Liver (tissue), 9 donors: Measurements from ENCODE around the gene NPIPA3. TPM values are rescaled to one million over a fixed set of nuclear protein-coding genes. Genes with fewer than 3 reads are reported as not detected.

ENCODE experiments used
- DNase-seq: peaks from one replicate; pipeline ENCODE4 v3.0.0-alpha.2; 2017; ENCODE audit warnings: low spot score
- H3K27ac ChIP-seq, 2 donors: one replicate each; pipeline ENCODE4 v1.7.0; 2013; ENCODE audit warnings: inconsistent platforms in 2 of 2, low read length in 2 of 2, control low read depth in 1 of 2, low read depth in 1 of 2, mild to moderate bottlenecking in 1 of 2
- H3K27me3 ChIP-seq, 4 donors: one replicate each; pipeline versions ENCODE4 v1.6.1 to v1.7.0; 2013; ENCODE audit warnings: low read length in 3 of 4, inconsistent platforms in 1 of 4, mild to moderate bottlenecking in 1 of 4, moderate library complexity in 1 of 4; ENCODE audit not compliant: control insufficient read depth in 4 of 4, insufficient read depth in 4 of 4
- H3K36me3 ChIP-seq, 4 donors: one replicate each; pipeline versions ENCODE4 v1.6.1 to v1.7.0; 2013; ENCODE audit warnings: low read length in 3 of 4, mild to moderate bottlenecking in 3 of 4, low read depth in 1 of 4, moderate library complexity in 1 of 4; ENCODE audit not compliant: control insufficient read depth in 4 of 4, insufficient read depth in 3 of 4
- H3K4me1 ChIP-seq, 4 donors: one replicate each; pipeline versions ENCODE4 v1.6.1 to v1.7.0; 2013; ENCODE audit warnings: low read length in 3 of 4, mild to moderate bottlenecking in 3 of 4, moderate library complexity in 1 of 4; ENCODE audit not compliant: control insufficient read depth in 4 of 4, insufficient read depth in 4 of 4
- H3K4me3 ChIP-seq, 3 donors: one replicate each; pipeline versions ENCODE4 v1.6.1 to v1.7.0; 2013; ENCODE audit warnings: low read length in 3 of 3, control low read depth in 1 of 3, low read depth in 1 of 3, mild to moderate bottlenecking in 1 of 3
- H3K9ac ChIP-seq, 2 donors: one replicate each; pipeline ENCODE4 v1.7.0; 2013; ENCODE audit warnings: low read length in 2 of 2, mild to moderate bottlenecking in 2 of 2, moderate library complexity in 2 of 2, control low read depth in 1 of 2, low read depth in 1 of 2
- H3K9me3 ChIP-seq, 4 donors: one replicate each; pipeline versions ENCODE4 v1.6.1 to v1.7.0; 2013; ENCODE audit warnings: low read length in 3 of 4; ENCODE audit not compliant: control insufficient read depth in 4 of 4
- ATF3 ChIP-seq: IDR thresholded peaks from 2 replicates; pipeline ENCODE4 v1.6.1; 2016; ENCODE audit warnings: antibody characterized with exemption
- CTCF ChIP-seq: fragments of 150-350 bp; IDR thresholded peaks from 2 replicates; pipeline ENCODE4 v1.5.1; 2017; ENCODE audit warnings: improper control_type of control experiment, low read depth, low read length; ENCODE audit not compliant: missing input control
- EGR1 ChIP-seq, 2 donors: IDR thresholded peaks; 2 replicates each; pipeline ENCODE4 v1.6.1; 2016 to 2018; ENCODE audit warnings: antibody characterized with exemption in 2 of 2, low read depth in 2 of 2
- FOXA1 ChIP-seq: IDR thresholded peaks from 2 replicates; pipeline ENCODE4 v1.6.1; 2016; ENCODE audit warnings: antibody characterized with exemption
- FOXA2 ChIP-seq: IDR thresholded peaks from 2 replicates; pipeline ENCODE4 v1.6.1; 2016; ENCODE audit warnings: antibody characterized with exemption
- HNF4A ChIP-seq, 2 donors: conservative IDR thresholded peaks; 2 replicates each; pipeline ENCODE4 v1.6.1; 2016; ENCODE audit warnings: antibody characterized with exemption in 2 of 2, mild to moderate bottlenecking in 2 of 2
- HNF4G ChIP-seq: IDR thresholded peaks from 2 replicates; pipeline ENCODE4 v1.6.1; 2016; ENCODE audit warnings: antibody characterized with exemption
- MAX ChIP-seq: IDR thresholded peaks from 2 replicates; pipeline ENCODE4 v1.6.1; 2016; ENCODE audit warnings: antibody characterized with exemption
- NR2F2 ChIP-seq: IDR thresholded peaks from 2 replicates; pipeline ENCODE4 v1.6.1; 2016; ENCODE audit warnings: antibody characterized with exemption
- RAD21 ChIP-seq, 2 donors: IDR thresholded peaks; 2 replicates each; pipeline ENCODE4 v1.6.1; 2016; ENCODE audit warnings: antibody characterized with exemption in 2 of 2, mild to moderate bottlenecking in 2 of 2
- REST ChIP-seq: IDR thresholded peaks from 2 replicates; pipeline ENCODE4 v1.6.1; 2016; ENCODE audit warnings: antibody characterized with exemption, mild to moderate bottlenecking
- RXRA ChIP-seq, 2 donors: IDR thresholded peaks; 2 replicates each; pipeline ENCODE4 v1.6.1; 2017 to 2018; ENCODE audit warnings: antibody characterized with exemption in 2 of 2, mild to moderate bottlenecking in 1 of 2
- SP1 ChIP-seq: IDR thresholded peaks from 2 replicates; pipeline ENCODE4 v1.6.1; 2018; ENCODE audit warnings: antibody characterized with exemption, mild to moderate bottlenecking
- TAF1 ChIP-seq: conservative IDR thresholded peaks from 2 replicates; pipeline ENCODE4 v1.6.1; 2016; ENCODE audit warnings: antibody characterized with exemption, mild to moderate bottlenecking
- ZBTB33 ChIP-seq: IDR thresholded peaks from 2 replicates; pipeline ENCODE4 v1.6.1; 2016; ENCODE audit warnings: antibody characterized with exemption
- WGBS: extraction: QIAGEN DNeasy Blood & Tissue Kit; methylation state at CpG from one replicate; pipeline ENCODE4 v1.1.7; 2013; 5-methylcytosine and 5-hydroxymethylcytosine counted together
- polyA plus RNA-seq, 2 donors: library from polyadenylated mRNA; stranded (reverse) in 1 of 2; unstranded in 1 of 2; fragments of 200-250 nt in 1 of 2; fragments of >200 nt in 1 of 2; fragmentation: Nextera tagmentation in 1 of 2; extraction: Ambion mirVana in 1 of 2; gene quantifications; one replicate each; pipeline versions ENCODE4 v1.2.1 to v1.2.3, GENCODE V29; 2013 to 2015
- total RNA-seq, 2 donors: library from RNA; depleted of rRNA; stranded (reverse); fragments of >200 nt; gene quantifications; one replicate each; pipeline ENCODE4 v1.2.3, GENCODE V29; 2014
- donor health status: healthy.
- donor health status: healthy.
- donor health status: healthy.
- donor health status: healthy.
- donor health status: healthy.

NPIPA3 gene
- total and polyA plus RNA-seq, 4 donors: 0.22 to 0.75 (median 0.23) TPM; not detected in 1

GRCh38 chr16:14672403-14672971 is 30.7 kb upstream of the NPIPA3 start:
- WGBS: 42% methylated on average over 7 of the region's 7 CpGs
- DNase-seq: no peak
- H3K9ac ChIP-seq: no peak overlapping the region

GRCh38 chr16:14676633-14677032 is 26.6 kb upstream of the NPIPA3 start:
- Histone ChIP-seq H3K4me3 (no peak overlapping the region), H3K9ac (no peak overlapping the region), H3K9me3 (no peaks in the 10 kb centered on the region), H3K36me3 (no peaks in the 10 kb centered on the region), H3K27ac (no peak overlapping the region), H3K4me1 (peaks cover 4 to 6% (median 5%) of the 10 kb centered on the region in 4 donors), H3K27me3 (no peaks in the 10 kb centered on the region)
- DNase-seq: no peak
- 92% methylated on average over 3 of the region's 3 CpGs for WGBS
- TF ChIP-seq CTCF (no peak), SP1 (no peak), NR2F2 (no peak), EGR1 (IDR thresholded peaks at IDR 0.05; ENCODE audit: low read depth in 2 of 2) (no peak), MAX (no peak), ZBTB33 (no peak), FOXA2 (no peak), FOXA1 (no peak), RXRA (IDR thresholded peaks at IDR 0.05) (no peak), TAF1 (no peak), REST (no peak), ATF3 (no peak), HNF4G (no peak), RAD21 (IDR thresholded peaks at IDR 0.05) (no peak)

More at GRCh38 chr16:14672403-14672971, 30.7 kb upstream of the NPIPA3 start:
- peaks cover 2 to 10% (median 3%) of the 10 kb centered on the region in 4 donors for H3K36me3 ChIP-seq
- TF ChIP-seq SP1 (no peak), HNF4A (conservative IDR thresholded peaks at IDR 0.05) (peak in 1 of 2 donors; percentile 38)
- peaks cover 4 to 6% (median 5%) of the 10 kb centered on the region in 4 donors for H3K4me1 ChIP-seq
- no peaks in the 10 kb centered on the region for H3K27me3 ChIP-seq
- H3K27ac ChIP-seq: no peak overlapping the region
- no peak overlapping the region for H3K4me3 ChIP-seq
- no peaks in the 10 kb centered on the region for H3K9me3 ChIP-seq
